BE2C (cell line): ENCODE measurements around the gene SIK2.

Source experiments
- DNase-seq: peaks from one replicate; pipeline ENCODE4 v3.0.0-alpha.2; 2020
- H3K27me3 ChIP-seq: fragments of 250-450 bp; sonication (Bioruptor Pico); 2 replicates; pipeline ENCODE4 v1.5.1; 2020; ENCODE audit warnings: mild to moderate bottlenecking
- H3K36me3 ChIP-seq: fragments of 250-450 bp; sonication (Bioruptor Pico); 2 replicates; pipeline ENCODE4 v1.5.1; 2020; ENCODE audit warnings: mild to moderate bottlenecking
- H3K4me1 ChIP-seq: fragments of 250-450 bp; sonication (Bioruptor Pico); 2 replicates; pipeline ENCODE4 v1.5.1; 2020
- H3K4me3 ChIP-seq: 2 replicates; pipeline ENCODE4 v1.5.1; 2011; ENCODE audit warnings: low read depth, low read length
- H3K9me3 ChIP-seq: fragments of 250-450 bp; sonication (Bioruptor Pico); 2 replicates; pipeline ENCODE4 v1.5.1; 2020
- CTCF ChIP-seq: IDR thresholded peaks from 2 replicates; pipeline ENCODE4 v1.5.1; 2012; ENCODE audit warnings: mild to moderate bottlenecking, low read depth, low read length

Gene SIK2

GRCh38 chr11:111726301-111726713 is 124.1 kb downstream of the SIK2 start:
- no peak for DNase-seq
- peaks cover 19% of the 10 kb centered on the region for H3K4me1 ChIP-seq
- no peaks in the 10 kb centered on the region for H3K27me3 ChIP-seq
- H3K4me3 ChIP-seq = no peak overlapping the region
- TF ChIP-seq CTCF = no peak
- no peaks in the 10 kb centered on the region for H3K9me3 ChIP-seq
- H3K36me3 ChIP-seq = peaks cover 17% of the 10 kb centered on the region

GRCh38 chr11:111727431-111727830 is 125.2 kb downstream of the SIK2 start:
- H3K4me3 ChIP-seq = no peak overlapping the region
- DNase-seq = no peak
- H3K4me1 ChIP-seq = peaks cover 19% of the 10 kb centered on the region
- no peak for TF ChIP-seq CTCF
- H3K36me3 ChIP-seq = peaks cover 10% of the 10 kb centered on the region
- H3K27me3 ChIP-seq = no peaks in the 10 kb centered on the region
- H3K9me3 ChIP-seq = no peaks in the 10 kb centered on the region

GRCh38 chr11:111729071-111729830 is 127.0 kb downstream of the SIK2 start:
- Histone ChIP-seq H3K4me1 (peaks cover 9% of the 10 kb centered on the region), H3K27me3 (no peaks in the 10 kb centered on the region), H3K4me3 (no peak overlapping the region), H3K9me3 (no peaks in the 10 kb centered on the region), H3K36me3 (peaks cover 5% of the 10 kb centered on the region)
- no peak for TF ChIP-seq CTCF
- DNase-seq = no peak

GRCh38 chr11:111729831-111730311 is 127.6 kb downstream of the SIK2 start:
- Histone ChIP-seq H3K36me3 (no peaks in the 10 kb centered on the region), H3K27me3 (no peaks in the 10 kb centered on the region), H3K9me3 (no peaks in the 10 kb centered on the region), H3K4me1 (peaks cover 14% of the 10 kb centered on the region), H3K4me3 (no peak overlapping the region)
- DNase-seq = no peak
- TF ChIP-seq CTCF = no peak

GRCh38 chr11:111730871-111731591 is 128.8 kb downstream of the SIK2 start:
- Histone ChIP-seq H3K27me3 (no peaks in the 10 kb centered on the region), H3K36me3 (no peaks in the 10 kb centered on the region), H3K9me3 (no peaks in the 10 kb centered on the region), H3K4me3 (no peak overlapping the region), H3K4me1 (peaks cover 18% of the 10 kb centered on the region)
- no peak for TF ChIP-seq CTCF
- DNase-seq = peak; percentile 35

- Histone ChIP-seq H3K36me3 (no peaks in the 10 kb centered on the region), H3K27me3 (no peaks in the 10 kb centered on the region), H3K4me1 (peaks cover 23% of the 10 kb centered on the region), H3K4me3 (no peak overlapping the region), H3K9me3 (no peaks in the 10 kb centered on the region)
- no peak for TF ChIP-seq CTCF
- no peak for DNase-seq
Observed at GRCh38 chr11:111731821-111732220, 129.6 kb downstream of the SIK2 start.
